Astrocyte of the spinal cord (primary cell): Measurements from ENCODE around the gene SMTNL2.

Experiments used
- DNase-seq: peaks from one replicate; pipeline ENCODE4 v3.0.0; 2011; ENCODE audit warnings: low read depth, low spot score
- H3K4me3 ChIP-seq: 2 replicates; pipeline ENCODE4 v1.5.1; 2011; ENCODE audit warnings: low read depth, mild to moderate bottlenecking, low read length, moderate library complexity
- in situ Hi-C: cut with HindIII; loops from 2 replicates; pipeline ENCODE4 v1.10.0; 2017; ENCODE audit warnings: low sequenced_read_pairs
- TF ChIP-seq, protein P1 (sequence below): IDR thresholded peaks from 2 replicates; pipeline ENCODE4 v1.5.1; 2012; ENCODE audit warnings: low read depth, mild to moderate bottlenecking, low read length, inconsistent platforms

Gene SMTNL2

GRCh38 chr17:4541328-4542002 lies 42.9 kb upstream of the SMTNL2 start:
- no peak overlapping the region for H3K4me3 ChIP-seq
- in situ Hi-C loops, result no loop called here

GRCh38 chr17:4542003-4542725 lies 42.2 kb upstream of the SMTNL2 start:
- H3K4me3 ChIP-seq, result no peak overlapping the region
- in situ Hi-C loops, result no loop called here
- no peak for DNase-seq
- TF ChIP-seq, protein P1, sequence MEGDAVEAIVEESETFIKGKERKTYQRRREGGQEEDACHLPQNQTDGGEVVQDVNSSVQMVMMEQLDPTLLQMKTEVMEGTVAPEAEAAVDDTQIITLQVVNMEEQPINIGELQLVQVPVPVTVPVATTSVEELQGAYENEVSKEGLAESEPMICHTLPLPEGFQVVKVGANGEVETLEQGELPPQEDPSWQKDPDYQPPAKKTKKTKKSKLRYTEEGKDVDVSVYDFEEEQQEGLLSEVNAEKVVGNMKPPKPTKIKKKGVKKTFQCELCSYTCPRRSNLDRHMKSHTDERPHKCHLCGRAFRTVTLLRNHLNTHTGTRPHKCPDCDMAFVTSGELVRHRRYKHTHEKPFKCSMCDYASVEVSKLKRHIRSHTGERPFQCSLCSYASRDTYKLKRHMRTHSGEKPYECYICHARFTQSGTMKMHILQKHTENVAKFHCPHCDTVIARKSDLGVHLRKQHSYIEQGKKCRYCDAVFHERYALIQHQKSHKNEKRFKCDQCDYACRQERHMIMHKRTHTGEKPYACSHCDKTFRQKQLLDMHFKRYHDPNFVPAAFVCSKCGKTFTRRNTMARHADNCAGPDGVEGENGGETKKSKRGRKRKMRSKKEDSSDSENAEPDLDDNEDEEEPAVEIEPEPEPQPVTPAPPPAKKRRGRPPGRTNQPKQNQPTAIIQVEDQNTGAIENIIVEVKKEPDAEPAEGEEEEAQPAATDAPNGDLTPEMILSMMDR, result no peak

More at GRCh38 chr17:4541328-4542002, 42.9 kb upstream of the SMTNL2 start:
- DNase-seq, result no peak
- TF ChIP-seq, protein P1, result no peak

- no peak overlapping the region for H3K4me3 ChIP-seq
- TF ChIP-seq, protein P1, result no peak
- in situ Hi-C loops, result no loop called here
- DNase-seq, result no peak
Observed at GRCh38 chr17:4542726-4543191, 41.6 kb upstream of the SMTNL2 start.

DNA sequence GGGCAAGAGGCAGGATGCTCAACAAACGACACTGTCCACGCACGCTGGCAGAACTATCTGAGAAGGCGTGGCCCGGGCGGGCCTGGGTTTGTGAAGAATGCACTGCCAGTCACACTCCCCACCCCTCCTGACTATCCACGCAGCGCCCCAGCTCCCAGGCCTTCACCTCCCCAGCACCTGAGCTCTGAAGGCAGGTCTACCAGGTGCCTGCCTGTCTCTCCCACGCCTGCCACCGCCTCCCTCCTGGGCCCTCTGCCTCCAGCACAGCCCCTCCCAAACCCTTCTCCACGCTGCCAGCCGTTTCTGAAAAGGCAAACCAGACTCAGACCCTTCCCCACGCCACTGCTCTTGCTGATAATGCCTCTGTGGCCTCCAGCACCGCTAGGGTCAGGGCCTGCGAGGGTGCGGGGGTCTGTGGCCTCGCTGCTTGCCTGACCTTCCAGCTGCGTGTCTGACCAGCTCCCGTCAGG lies 40.7 kb upstream of the SMTNL2 start:
- no peak overlapping the region for H3K4me3 ChIP-seq
- in situ Hi-C loops, result no loop called here
- TF ChIP-seq, protein P1, result no peak
- DNase-seq, result no peak

- in situ Hi-C loops, result no loop called here
- DNase-seq, result no peak
- no peak overlapping the region for H3K4me3 ChIP-seq
- TF ChIP-seq, protein P1, result no peak
Observed at GRCh38 chr17:4544135-4544950, 40.0 kb upstream of the SMTNL2 start.

GRCh38 chr17:4544951-4545216 lies 39.4 kb upstream of the SMTNL2 start:
- no peak for DNase-seq
- no peak overlapping the region for H3K4me3 ChIP-seq
- TF ChIP-seq, protein P1, result no peak
- in situ Hi-C loops, result no loop called here
